DOHH2 (cell line): ENCODE results near the gene MNT.

Source experiments
- EZH2phosphoT487 ChIP-seq: fragments of 200-600 bp; sonication (generic); IDR thresholded peaks from 2 replicates; pipeline ENCODE4 v1.6.1; 2017; ENCODE audit warnings: borderline replicate concordance, mild to moderate bottlenecking, antibody characterized with exemption, low read length, moderate library complexity, mixed read lengths
- TF ChIP-seq, protein P1 (sequence below): fragments of 200-600 bp; sonication (generic); IDR thresholded peaks from one replicate; pipeline ENCODE4 v1.5.1; 2014; ENCODE audit warnings: antibody characterized with exemption, mild to moderate bottlenecking, low read depth, low read length; ENCODE audit not compliant: poor library complexity, severe bottlenecking

DNA sequence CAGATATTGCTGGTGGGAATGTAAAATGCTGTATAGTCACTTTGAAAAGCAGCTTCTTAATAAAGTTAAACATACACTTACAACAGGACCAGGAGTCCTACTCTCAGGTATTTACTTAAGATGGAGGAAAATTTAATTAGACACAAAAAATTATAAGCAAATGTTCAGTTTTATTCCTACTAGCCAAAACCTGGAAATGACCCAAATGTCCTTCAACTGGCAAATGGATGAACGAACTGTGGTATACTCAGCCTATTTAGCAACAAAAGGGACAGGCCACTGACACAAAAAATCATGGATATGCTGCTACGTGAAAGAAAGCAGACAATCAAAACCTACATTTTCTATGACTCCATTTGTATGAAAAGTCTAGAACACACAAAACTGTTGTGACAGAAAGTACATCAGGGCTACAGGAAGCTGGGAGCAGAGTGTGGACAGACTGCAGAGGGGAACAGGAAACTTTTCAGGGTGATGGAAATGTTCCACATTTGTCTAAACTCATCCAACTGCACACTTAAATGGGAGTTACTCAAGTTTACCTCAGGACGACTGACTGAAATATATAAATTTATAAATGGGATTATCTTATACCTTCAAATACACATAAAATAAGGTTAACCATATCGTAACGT is 49.3 kb upstream of the MNT start:
- TF ChIP-seq, protein P1, sequence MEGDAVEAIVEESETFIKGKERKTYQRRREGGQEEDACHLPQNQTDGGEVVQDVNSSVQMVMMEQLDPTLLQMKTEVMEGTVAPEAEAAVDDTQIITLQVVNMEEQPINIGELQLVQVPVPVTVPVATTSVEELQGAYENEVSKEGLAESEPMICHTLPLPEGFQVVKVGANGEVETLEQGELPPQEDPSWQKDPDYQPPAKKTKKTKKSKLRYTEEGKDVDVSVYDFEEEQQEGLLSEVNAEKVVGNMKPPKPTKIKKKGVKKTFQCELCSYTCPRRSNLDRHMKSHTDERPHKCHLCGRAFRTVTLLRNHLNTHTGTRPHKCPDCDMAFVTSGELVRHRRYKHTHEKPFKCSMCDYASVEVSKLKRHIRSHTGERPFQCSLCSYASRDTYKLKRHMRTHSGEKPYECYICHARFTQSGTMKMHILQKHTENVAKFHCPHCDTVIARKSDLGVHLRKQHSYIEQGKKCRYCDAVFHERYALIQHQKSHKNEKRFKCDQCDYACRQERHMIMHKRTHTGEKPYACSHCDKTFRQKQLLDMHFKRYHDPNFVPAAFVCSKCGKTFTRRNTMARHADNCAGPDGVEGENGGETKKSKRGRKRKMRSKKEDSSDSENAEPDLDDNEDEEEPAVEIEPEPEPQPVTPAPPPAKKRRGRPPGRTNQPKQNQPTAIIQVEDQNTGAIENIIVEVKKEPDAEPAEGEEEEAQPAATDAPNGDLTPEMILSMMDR: no peak
- TF ChIP-seq EZH2phosphoT487: no peak
